ENCODE measurements around the gene CHD2. TPM values are rescaled to one million over a fixed set of nuclear protein-coding genes. Genes with fewer than 3 reads are reported as not detected.

Gene CHD2
- total RNA-seq, 1 donor from 2014 or later, result 105 TPM

DNA sequence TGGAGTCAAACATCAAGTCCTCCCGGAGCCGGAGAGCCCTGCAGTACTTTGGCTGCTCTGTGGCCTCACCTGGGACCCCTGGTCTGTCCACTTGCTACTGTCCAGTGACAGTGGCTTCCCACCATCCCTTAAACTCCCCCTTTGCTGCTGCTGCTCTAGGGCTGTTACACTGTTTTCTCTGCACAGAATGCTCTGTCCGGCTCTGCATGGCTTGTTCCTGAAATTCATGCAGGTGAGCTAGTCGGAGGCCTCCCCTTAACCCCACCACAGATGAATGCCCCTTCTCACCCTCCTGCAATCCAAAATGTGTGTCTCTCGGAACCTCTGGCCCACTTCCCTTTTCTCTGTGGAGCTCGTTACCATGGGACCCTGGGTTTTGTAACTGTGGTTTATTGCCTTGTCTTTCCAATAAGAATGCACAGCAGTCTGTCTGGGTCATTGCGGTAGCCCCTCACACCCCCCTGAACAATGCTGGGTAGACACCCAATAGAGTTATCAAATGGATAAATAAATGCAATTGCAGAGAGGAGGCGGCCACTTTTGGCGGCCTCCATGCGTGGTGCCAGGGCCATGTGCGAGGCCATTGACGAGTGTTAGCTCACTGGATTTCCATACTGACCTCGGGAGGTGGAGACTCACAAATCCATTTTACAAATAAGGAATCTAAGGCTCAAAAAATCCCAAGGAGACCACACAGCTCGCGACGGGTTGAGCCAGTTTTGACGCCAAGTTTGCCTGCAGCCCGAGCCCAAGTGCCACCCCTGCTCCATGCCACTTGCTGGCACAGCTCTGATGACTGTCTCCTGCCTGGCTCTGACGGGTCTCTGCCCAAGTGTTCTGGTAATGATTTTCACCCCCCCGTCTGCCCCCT lies 140.4 kb downstream of the CHD2 start:
- Histone ChIP-seq H3K36me3 (ENCODE audit: insufficient read depth, low read length) (no peaks in the 10 kb centered on the region), H3K9me3 (ENCODE audit: insufficient read depth, low read depth, low read length) (no peaks in the 10 kb centered on the region), H3K4me2 (ENCODE audit: low read length) (no peak overlapping the region), H3K27ac (ENCODE audit: low read depth, low read length) (no peak overlapping the region), H3K4me3 (ENCODE audit: insufficient read depth, low read depth, low read length) (no peak overlapping the region), H3K9ac (ENCODE audit: low read length) (no peak overlapping the region), H3K27me3 (ENCODE audit: insufficient read depth, low read length) (peaks cover 11% of the 10 kb centered on the region), H3K79me2 (ENCODE audit: insufficient read depth, low read length) (no peaks in the 10 kb centered on the region), H4K20me1 (ENCODE audit: insufficient read depth, low read length) (no peaks in the 10 kb centered on the region), H3K4me1 (ENCODE audit: insufficient read depth, low read length) (no peaks in the 10 kb centered on the region), H2AFZ (ENCODE audit: low read depth, low read length) (no peak overlapping the region)
- H3K9me3 Mint-ChIP-seq (ENCODE audit: unreplicated experiment), result peaks cover 3% of the 10 kb centered on the region
- FAIRE-seq (no peak), DNase-seq (ENCODE audit: low read depth) (no peak)
- H3K36me3 Mint-ChIP-seq (ENCODE audit: low read depth, unreplicated experiment), result peaks cover 1% of the 10 kb centered on the region
- TF ChIP-seq CTCF (IDR thresholded peaks at IDR 0.05; ENCODE audit: insufficient read depth, low read depth, low read length) (no peak), EZH2 (IDR thresholded peaks at IDR 0.05; ENCODE audit: insufficient read depth, low read length) (no peak)
- no peak overlapping the region for H3K4me3 Mint-ChIP-seq (ENCODE audit: unreplicated experiment)
- H3K4me1 Mint-ChIP-seq (ENCODE audit: low read depth, unreplicated experiment), result peaks cover 3% of the 10 kb centered on the region
- H3K27me3 Mint-ChIP-seq (ENCODE audit: low read depth, unreplicated experiment), result peaks cover 2% of the 10 kb centered on the region
- no peak overlapping the region for H3K27ac Mint-ChIP-seq (ENCODE audit: unreplicated experiment)

DNA sequence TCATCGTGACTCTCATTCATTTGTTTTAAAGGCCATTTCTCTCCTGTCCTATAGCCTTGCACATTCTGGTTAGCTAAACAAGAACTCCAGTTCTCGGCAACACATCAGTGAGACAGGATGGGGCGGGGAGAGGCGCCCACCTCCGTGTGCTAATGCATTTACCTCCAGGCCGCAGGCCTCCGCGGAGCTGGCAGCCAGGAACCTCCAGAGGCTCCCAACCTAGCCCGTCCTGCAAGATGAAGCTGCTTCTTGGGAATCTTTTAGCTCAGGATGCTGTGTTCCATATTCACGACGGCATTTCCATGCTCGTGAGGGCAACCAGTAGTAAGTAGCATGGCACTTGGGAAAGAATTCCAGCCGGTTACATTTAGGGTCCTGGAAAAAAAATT lies 141.0 kb downstream of the CHD2 start:
- no peak for FAIRE-seq
- Mint-ChIP-seq H3K27ac (ENCODE audit: unreplicated experiment) (no peak overlapping the region), H3K36me3 (ENCODE audit: low read depth, unreplicated experiment) (peaks cover 1% of the 10 kb centered on the region), H3K4me1 (ENCODE audit: low read depth, unreplicated experiment) (peaks cover 3% of the 10 kb centered on the region), H3K9me3 (ENCODE audit: unreplicated experiment) (peaks cover 7% of the 10 kb centered on the region), H3K4me3 (ENCODE audit: unreplicated experiment) (no peak overlapping the region), H3K27me3 (ENCODE audit: low read depth, unreplicated experiment) (no peaks in the 10 kb centered on the region)
- H2AFZ ChIP-seq (ENCODE audit: low read depth, low read length), result no peak overlapping the region
- no peaks in the 10 kb centered on the region for H3K36me3 ChIP-seq (ENCODE audit: insufficient read depth, low read length)
- no peak for DNase-seq (ENCODE audit: low read depth)
- H3K27ac ChIP-seq (ENCODE audit: low read depth, low read length), result no peak overlapping the region
- no peak overlapping the region for H3K4me3 ChIP-seq (ENCODE audit: insufficient read depth, low read depth, low read length)
- H3K9me3 ChIP-seq (ENCODE audit: insufficient read depth, low read depth, low read length), result peaks cover 2% of the 10 kb centered on the region
- H3K4me1 ChIP-seq (ENCODE audit: insufficient read depth, low read length), result no peaks in the 10 kb centered on the region
- H3K4me2 ChIP-seq (ENCODE audit: low read length), result no peak overlapping the region
- H3K9ac ChIP-seq (ENCODE audit: low read length), result no peak overlapping the region
- H4K20me1 ChIP-seq (ENCODE audit: insufficient read depth, low read length), result no peaks in the 10 kb centered on the region
- H3K27me3 ChIP-seq (ENCODE audit: insufficient read depth, low read length), result peaks cover 11% of the 10 kb centered on the region
- TF ChIP-seq EZH2 (IDR thresholded peaks at IDR 0.05; ENCODE audit: insufficient read depth, low read length), result no peak
- TF ChIP-seq CTCF (IDR thresholded peaks at IDR 0.05; ENCODE audit: insufficient read depth, low read depth, low read length), result no peak
- no peaks in the 10 kb centered on the region for H3K79me2 ChIP-seq (ENCODE audit: insufficient read depth, low read length)

- peaks cover 5% of the 10 kb centered on the region for H3K36me3 Mint-ChIP-seq (ENCODE audit: low read depth, unreplicated experiment)
- Histone ChIP-seq H3K4me2 (ENCODE audit: low read length) (no peak overlapping the region), H3K36me3 (ENCODE audit: insufficient read depth, low read length) (no peaks in the 10 kb centered on the region), H2AFZ (ENCODE audit: low read depth, low read length) (no peak overlapping the region), H3K27ac (ENCODE audit: low read depth, low read length) (no peak overlapping the region), H3K27me3 (ENCODE audit: insufficient read depth, low read length) (peaks cover 11% of the 10 kb centered on the region), H4K20me1 (ENCODE audit: insufficient read depth, low read length) (no peaks in the 10 kb centered on the region), H3K4me1 (ENCODE audit: insufficient read depth, low read length) (no peaks in the 10 kb centered on the region), H3K4me3 (ENCODE audit: insufficient read depth, low read depth, low read length) (no peak overlapping the region), H3K9me3 (ENCODE audit: insufficient read depth, low read depth, low read length) (peaks cover 4% of the 10 kb centered on the region), H3K79me2 (ENCODE audit: insufficient read depth, low read length) (no peaks in the 10 kb centered on the region), H3K9ac (ENCODE audit: low read length) (no peak overlapping the region)
- no peak overlapping the region for H3K27ac Mint-ChIP-seq (ENCODE audit: unreplicated experiment)
- H3K4me3 Mint-ChIP-seq (ENCODE audit: unreplicated experiment), result no peak overlapping the region
- TF ChIP-seq EZH2 (IDR thresholded peaks at IDR 0.05; ENCODE audit: insufficient read depth, low read length), result no peak
- no peak for TF ChIP-seq CTCF (IDR thresholded peaks at IDR 0.05; ENCODE audit: insufficient read depth, low read depth, low read length)
- H3K9me3 Mint-ChIP-seq (ENCODE audit: unreplicated experiment), result peaks cover 9% of the 10 kb centered on the region
- DNase-seq (ENCODE audit: low read depth) (no peak), FAIRE-seq (no peak)
- no peaks in the 10 kb centered on the region for H3K27me3 Mint-ChIP-seq (ENCODE audit: low read depth, unreplicated experiment)
- peaks cover 3% of the 10 kb centered on the region for H3K4me1 Mint-ChIP-seq (ENCODE audit: low read depth, unreplicated experiment)
Observed at GRCh38 chr15:93042211-93042610, 142.1 kb downstream of the CHD2 start.

Measured in astrocyte (in vitro differentiated cells and primary cell).